ENCODE data around the gene MST1. TPM values are rescaled to one million over a fixed set of nuclear protein-coding genes. Genes with fewer than 3 reads are reported as not detected.

The MST1 gene
- total and polyA plus RNA-seq, 9 of the 15 experiments (the other 6 are each of a cell fraction or from before 2014, with no cell fraction given) = 0.08 to 1.8 (median 0.40) TPM

- TF ChIP-seq, protein P1, sequence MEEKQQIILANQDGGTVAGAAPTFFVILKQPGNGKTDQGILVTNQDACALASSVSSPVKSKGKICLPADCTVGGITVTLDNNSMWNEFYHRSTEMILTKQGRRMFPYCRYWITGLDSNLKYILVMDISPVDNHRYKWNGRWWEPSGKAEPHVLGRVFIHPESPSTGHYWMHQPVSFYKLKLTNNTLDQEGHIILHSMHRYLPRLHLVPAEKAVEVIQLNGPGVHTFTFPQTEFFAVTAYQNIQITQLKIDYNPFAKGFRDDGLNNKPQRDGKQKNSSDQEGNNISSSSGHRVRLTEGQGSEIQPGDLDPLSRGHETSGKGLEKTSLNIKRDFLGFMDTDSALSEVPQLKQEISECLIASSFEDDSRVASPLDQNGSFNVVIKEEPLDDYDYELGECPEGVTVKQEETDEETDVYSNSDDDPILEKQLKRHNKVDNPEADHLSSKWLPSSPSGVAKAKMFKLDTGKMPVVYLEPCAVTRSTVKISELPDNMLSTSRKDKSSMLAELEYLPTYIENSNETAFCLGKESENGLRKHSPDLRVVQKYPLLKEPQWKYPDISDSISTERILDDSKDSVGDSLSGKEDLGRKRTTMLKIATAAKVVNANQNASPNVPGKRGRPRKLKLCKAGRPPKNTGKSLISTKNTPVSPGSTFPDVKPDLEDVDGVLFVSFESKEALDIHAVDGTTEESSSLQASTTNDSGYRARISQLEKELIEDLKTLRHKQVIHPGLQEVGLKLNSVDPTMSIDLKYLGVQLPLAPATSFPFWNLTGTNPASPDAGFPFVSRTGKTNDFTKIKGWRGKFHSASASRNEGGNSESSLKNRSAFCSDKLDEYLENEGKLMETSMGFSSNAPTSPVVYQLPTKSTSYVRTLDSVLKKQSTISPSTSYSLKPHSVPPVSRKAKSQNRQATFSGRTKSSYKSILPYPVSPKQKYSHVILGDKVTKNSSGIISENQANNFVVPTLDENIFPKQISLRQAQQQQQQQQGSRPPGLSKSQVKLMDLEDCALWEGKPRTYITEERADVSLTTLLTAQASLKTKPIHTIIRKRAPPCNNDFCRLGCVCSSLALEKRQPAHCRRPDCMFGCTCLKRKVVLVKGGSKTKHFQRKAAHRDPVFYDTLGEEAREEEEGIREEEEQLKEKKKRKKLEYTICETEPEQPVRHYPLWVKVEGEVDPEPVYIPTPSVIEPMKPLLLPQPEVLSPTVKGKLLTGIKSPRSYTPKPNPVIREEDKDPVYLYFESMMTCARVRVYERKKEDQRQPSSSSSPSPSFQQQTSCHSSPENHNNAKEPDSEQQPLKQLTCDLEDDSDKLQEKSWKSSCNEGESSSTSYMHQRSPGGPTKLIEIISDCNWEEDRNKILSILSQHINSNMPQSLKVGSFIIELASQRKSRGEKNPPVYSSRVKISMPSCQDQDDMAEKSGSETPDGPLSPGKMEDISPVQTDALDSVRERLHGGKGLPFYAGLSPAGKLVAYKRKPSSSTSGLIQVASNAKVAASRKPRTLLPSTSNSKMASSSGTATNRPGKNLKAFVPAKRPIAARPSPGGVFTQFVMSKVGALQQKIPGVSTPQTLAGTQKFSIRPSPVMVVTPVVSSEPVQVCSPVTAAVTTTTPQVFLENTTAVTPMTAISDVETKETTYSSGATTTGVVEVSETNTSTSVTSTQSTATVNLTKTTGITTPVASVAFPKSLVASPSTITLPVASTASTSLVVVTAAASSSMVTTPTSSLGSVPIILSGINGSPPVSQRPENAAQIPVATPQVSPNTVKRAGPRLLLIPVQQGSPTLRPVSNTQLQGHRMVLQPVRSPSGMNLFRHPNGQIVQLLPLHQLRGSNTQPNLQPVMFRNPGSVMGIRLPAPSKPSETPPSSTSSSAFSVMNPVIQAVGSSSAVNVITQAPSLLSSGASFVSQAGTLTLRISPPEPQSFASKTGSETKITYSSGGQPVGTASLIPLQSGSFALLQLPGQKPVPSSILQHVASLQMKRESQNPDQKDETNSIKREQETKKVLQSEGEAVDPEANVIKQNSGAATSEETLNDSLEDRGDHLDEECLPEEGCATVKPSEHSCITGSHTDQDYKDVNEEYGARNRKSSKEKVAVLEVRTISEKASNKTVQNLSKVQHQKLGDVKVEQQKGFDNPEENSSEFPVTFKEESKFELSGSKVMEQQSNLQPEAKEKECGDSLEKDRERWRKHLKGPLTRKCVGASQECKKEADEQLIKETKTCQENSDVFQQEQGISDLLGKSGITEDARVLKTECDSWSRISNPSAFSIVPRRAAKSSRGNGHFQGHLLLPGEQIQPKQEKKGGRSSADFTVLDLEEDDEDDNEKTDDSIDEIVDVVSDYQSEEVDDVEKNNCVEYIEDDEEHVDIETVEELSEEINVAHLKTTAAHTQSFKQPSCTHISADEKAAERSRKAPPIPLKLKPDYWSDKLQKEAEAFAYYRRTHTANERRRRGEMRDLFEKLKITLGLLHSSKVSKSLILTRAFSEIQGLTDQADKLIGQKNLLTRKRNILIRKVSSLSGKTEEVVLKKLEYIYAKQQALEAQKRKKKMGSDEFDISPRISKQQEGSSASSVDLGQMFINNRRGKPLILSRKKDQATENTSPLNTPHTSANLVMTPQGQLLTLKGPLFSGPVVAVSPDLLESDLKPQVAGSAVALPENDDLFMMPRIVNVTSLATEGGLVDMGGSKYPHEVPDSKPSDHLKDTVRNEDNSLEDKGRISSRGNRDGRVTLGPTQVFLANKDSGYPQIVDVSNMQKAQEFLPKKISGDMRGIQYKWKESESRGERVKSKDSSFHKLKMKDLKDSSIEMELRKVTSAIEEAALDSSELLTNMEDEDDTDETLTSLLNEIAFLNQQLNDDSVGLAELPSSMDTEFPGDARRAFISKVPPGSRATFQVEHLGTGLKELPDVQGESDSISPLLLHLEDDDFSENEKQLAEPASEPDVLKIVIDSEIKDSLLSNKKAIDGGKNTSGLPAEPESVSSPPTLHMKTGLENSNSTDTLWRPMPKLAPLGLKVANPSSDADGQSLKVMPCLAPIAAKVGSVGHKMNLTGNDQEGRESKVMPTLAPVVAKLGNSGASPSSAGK (IDR thresholded peaks at IDR 0.05) = no peak
- no peak for TF ChIP-seq RBM14 (IDR thresholded peaks at IDR 0.05; ENCODE audit: borderline replicate concordance, insufficient read depth, low read depth, low read length)
- TF ChIP-seq TRIM24 (IDR thresholded peaks at IDR 0.05) = peak in 1 of 2 experiments; percentile 69; a peak in 1 of 4 replicates
- TF ChIP-seq, protein P2, sequence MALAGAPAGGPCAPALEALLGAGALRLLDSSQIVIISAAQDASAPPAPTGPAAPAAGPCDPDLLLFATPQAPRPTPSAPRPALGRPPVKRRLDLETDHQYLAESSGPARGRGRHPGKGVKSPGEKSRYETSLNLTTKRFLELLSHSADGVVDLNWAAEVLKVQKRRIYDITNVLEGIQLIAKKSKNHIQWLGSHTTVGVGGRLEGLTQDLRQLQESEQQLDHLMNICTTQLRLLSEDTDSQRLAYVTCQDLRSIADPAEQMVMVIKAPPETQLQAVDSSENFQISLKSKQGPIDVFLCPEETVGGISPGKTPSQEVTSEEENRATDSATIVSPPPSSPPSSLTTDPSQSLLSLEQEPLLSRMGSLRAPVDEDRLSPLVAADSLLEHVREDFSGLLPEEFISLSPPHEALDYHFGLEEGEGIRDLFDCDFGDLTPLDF (CRISPR knock-in tag; IDR thresholded peaks at IDR 0.05) = no peak
- TF ChIP-seq HCFC1 (IDR thresholded peaks at IDR 0.05; ENCODE audit: low read depth, low read length) = peak; percentile 68
- no peak for TF ChIP-seq BMI1 (IDR thresholded peaks at IDR 0.05; ENCODE audit: low read length)
- no peak for TF ChIP-seq GATAD2B (IDR thresholded peaks at IDR 0.05; ENCODE audit: borderline replicate concordance)
- TF ChIP-seq, protein P3, sequence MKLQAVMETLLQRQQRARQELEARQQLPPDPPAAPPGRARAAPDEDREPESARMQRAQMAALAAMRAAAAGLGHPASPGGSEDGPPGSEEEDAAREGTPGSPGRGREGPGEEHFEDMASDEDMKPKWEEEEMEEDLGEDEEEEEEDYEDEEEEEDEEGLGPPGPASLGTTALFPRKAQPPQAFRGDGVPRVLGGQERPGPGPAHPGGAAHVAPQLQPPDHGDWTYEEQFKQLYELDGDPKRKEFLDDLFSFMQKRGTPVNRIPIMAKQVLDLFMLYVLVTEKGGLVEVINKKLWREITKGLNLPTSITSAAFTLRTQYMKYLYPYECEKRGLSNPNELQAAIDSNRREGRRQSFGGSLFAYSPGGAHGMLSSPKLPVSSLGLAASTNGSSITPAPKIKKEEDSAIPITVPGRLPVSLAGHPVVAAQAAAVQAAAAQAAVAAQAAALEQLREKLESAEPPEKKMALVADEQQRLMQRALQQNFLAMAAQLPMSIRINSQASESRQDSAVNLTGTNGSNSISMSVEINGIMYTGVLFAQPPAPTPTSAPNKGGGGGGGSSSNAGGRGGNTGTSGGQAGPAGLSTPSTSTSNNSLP (IDR thresholded peaks at IDR 0.05; ENCODE audit: borderline replicate concordance, low read depth, low read length) = no peak
Observed at GRCh38 chr3:49689046-49689907, at the start of gene MST1, which contains the start of gene RNF123 (continued).
